HG03520 (cell line): ENCODE measurements around the gene VPS33B.
A peak's percentile ranks its signal among the peaks of the same experiment; 100 is the strongest.
"Not testable (repeated sequence)": the region's sequence is repeated elsewhere in the genome, so short reads cannot be mapped to it uniquely, and the experiment has no call there.

ENCODE experiments used
- ATAC-seq: cut with Tn5 transposase; IDR thresholded peaks from one replicate; pipeline ENCODE4 v1.9.1; 2021; ENCODE audit warnings: mild to moderate bottlenecking, moderate library complexity; ENCODE audit not compliant: unreplicated experiment

VPS33B gene

GRCh38 chr15:91022075-91022831, at the start of gene VPS33B:
TSS of gene VPS33B (minus strand) at chr15:91022594. CDS start at chr15:91022249, 345 bp downstream.
- ATAC-seq = peak; percentile 48

- no peak for ATAC-seq
These were observed 49.8 kb upstream of the VPS33B start for GRCh38 chr15:91072161-91072560.

- ATAC-seq = no peak
These were observed 48.5 kb upstream of the VPS33B start for GRCh38 chr15:91070872-91071271.

- ATAC-seq = no peak
These were observed 46.6 kb upstream of the VPS33B start for GRCh38 chr15:91068966-91069365.

GRCh38 chr15:91068436-91068835, 46.0 kb upstream of the VPS33B start:
- ATAC-seq = no peak

GRCh38 chr15:91067036-91067435, 44.6 kb upstream of the VPS33B start:
- no peak for ATAC-seq

GRCh38 chr15:91065505-91065904, 43.1 kb upstream of the VPS33B start:
- ATAC-seq = no peak

- ATAC-seq = no peak
These were observed 39.6 kb upstream of the VPS33B start for GRCh38 chr15:91061997-91062396.

- ATAC-seq = no peak
These were observed 38.8 kb upstream of the VPS33B start for GRCh38 chr15:91061230-91061629.

- no peak for ATAC-seq
These were observed 33.3 kb upstream of the VPS33B start for GRCh38 chr15:91055548-91056331.

- ATAC-seq = no peak
These were observed 32.4 kb upstream of the VPS33B start for GRCh38 chr15:91054816-91055215.

GRCh38 chr15:91051248-91051647, 28.9 kb upstream of the VPS33B start:
- ATAC-seq = no peak

- peak; percentile 13 for ATAC-seq
These were observed 27.7 kb upstream of the VPS33B start for GRCh38 chr15:91050128-91050455.

GRCh38 chr15:91049378-91050127, 27.2 kb upstream of the VPS33B start:
- peak; percentile 91 for ATAC-seq

GRCh38 chr15:91047545-91048199, 25.3 kb upstream of the VPS33B start:
- ATAC-seq = no peak

GRCh38 chr15:91046056-91046455, 23.7 kb upstream of the VPS33B start:
- not testable (repeated sequence) for ATAC-seq

GRCh38 chr15:91045065-91045464, 22.7 kb upstream of the VPS33B start:
- ATAC-seq = no peak

GRCh38 chr15:91043202-91043874, 20.9 kb upstream of the VPS33B start:
- no peak for ATAC-seq

- ATAC-seq = no peak
These were observed 18.5 kb upstream of the VPS33B start for GRCh38 chr15:91040856-91041255.

- ATAC-seq = no peak
These were observed 17.6 kb upstream of the VPS33B start for GRCh38 chr15:91039996-91040395.
